Liver (tissue), 9 donors: ENCODE results near the gene RINT1. TPM values are rescaled to one million over a fixed set of nuclear protein-coding genes. Genes with fewer than 3 reads are reported as not detected.
"Not testable (repeated sequence)": the region's sequence is repeated elsewhere in the genome, so short reads cannot be mapped to it uniquely, and the experiment has no call there.

Experiments
- DNase-seq: peaks from one replicate; pipeline ENCODE4 v3.0.0-alpha.2; 2017; ENCODE audit warnings: low spot score
- H3K27ac ChIP-seq, 2 donors: one replicate each; pipeline ENCODE4 v1.7.0; 2013; ENCODE audit warnings: inconsistent platforms in 2 of 2, low read length in 2 of 2, control low read depth in 1 of 2, low read depth in 1 of 2, mild to moderate bottlenecking in 1 of 2
- H3K27me3 ChIP-seq, 4 donors: one replicate each; pipeline versions ENCODE4 v1.6.1 to v1.7.0; 2013; ENCODE audit warnings: low read length in 3 of 4, inconsistent platforms in 1 of 4, mild to moderate bottlenecking in 1 of 4, moderate library complexity in 1 of 4; ENCODE audit not compliant: control insufficient read depth in 4 of 4, insufficient read depth in 4 of 4
- H3K36me3 ChIP-seq, 4 donors: one replicate each; pipeline versions ENCODE4 v1.6.1 to v1.7.0; 2013; ENCODE audit warnings: low read length in 3 of 4, mild to moderate bottlenecking in 3 of 4, low read depth in 1 of 4, moderate library complexity in 1 of 4; ENCODE audit not compliant: control insufficient read depth in 4 of 4, insufficient read depth in 3 of 4
- H3K4me1 ChIP-seq, 4 donors: one replicate each; pipeline versions ENCODE4 v1.6.1 to v1.7.0; 2013; ENCODE audit warnings: low read length in 3 of 4, mild to moderate bottlenecking in 3 of 4, moderate library complexity in 1 of 4; ENCODE audit not compliant: control insufficient read depth in 4 of 4, insufficient read depth in 4 of 4
- H3K4me3 ChIP-seq, 3 donors: one replicate each; pipeline versions ENCODE4 v1.6.1 to v1.7.0; 2013; ENCODE audit warnings: low read length in 3 of 3, control low read depth in 1 of 3, low read depth in 1 of 3, mild to moderate bottlenecking in 1 of 3
- H3K9ac ChIP-seq, 2 donors: one replicate each; pipeline ENCODE4 v1.7.0; 2013; ENCODE audit warnings: low read length in 2 of 2, mild to moderate bottlenecking in 2 of 2, moderate library complexity in 2 of 2, control low read depth in 1 of 2, low read depth in 1 of 2
- H3K9me3 ChIP-seq, 4 donors: one replicate each; pipeline versions ENCODE4 v1.6.1 to v1.7.0; 2013; ENCODE audit warnings: low read length in 3 of 4; ENCODE audit not compliant: control insufficient read depth in 4 of 4
- CTCF ChIP-seq: fragments of 150-350 bp; IDR thresholded peaks from 2 replicates; pipeline ENCODE4 v1.5.1; 2017; ENCODE audit warnings: improper control_type of control experiment, low read depth, low read length; ENCODE audit not compliant: missing input control
- EGR1 ChIP-seq, 2 donors: IDR thresholded peaks; 2 replicates each; pipeline ENCODE4 v1.6.1; 2016 to 2018; ENCODE audit warnings: antibody characterized with exemption in 2 of 2, low read depth in 2 of 2
- FOXA1 ChIP-seq: IDR thresholded peaks from 2 replicates; pipeline ENCODE4 v1.6.1; 2016; ENCODE audit warnings: antibody characterized with exemption
- FOXA2 ChIP-seq: IDR thresholded peaks from 2 replicates; pipeline ENCODE4 v1.6.1; 2016; ENCODE audit warnings: antibody characterized with exemption
- GABPA ChIP-seq, 2 donors: IDR thresholded peaks in 1 of 2; conservative IDR thresholded peaks in 1 of 2; 2 replicates each; pipeline ENCODE4 v1.6.1; 2016; ENCODE audit warnings: antibody characterized with exemption in 2 of 2, mild to moderate bottlenecking in 1 of 2, moderate library complexity in 1 of 2
- HNF4A ChIP-seq, 2 donors: conservative IDR thresholded peaks; 2 replicates each; pipeline ENCODE4 v1.6.1; 2016; ENCODE audit warnings: antibody characterized with exemption in 2 of 2, mild to moderate bottlenecking in 2 of 2
- HNF4G ChIP-seq: IDR thresholded peaks from 2 replicates; pipeline ENCODE4 v1.6.1; 2016; ENCODE audit warnings: antibody characterized with exemption
- JUND ChIP-seq, 2 donors: IDR thresholded peaks; 2 replicates each; pipeline ENCODE4 v1.6.1; 2016; ENCODE audit warnings: antibody characterized with exemption in 2 of 2
- NR2F2 ChIP-seq: IDR thresholded peaks from 2 replicates; pipeline ENCODE4 v1.6.1; 2016; ENCODE audit warnings: antibody characterized with exemption
- RAD21 ChIP-seq, 2 donors: IDR thresholded peaks; 2 replicates each; pipeline ENCODE4 v1.6.1; 2016; ENCODE audit warnings: antibody characterized with exemption in 2 of 2, mild to moderate bottlenecking in 2 of 2
- REST ChIP-seq: IDR thresholded peaks from 2 replicates; pipeline ENCODE4 v1.6.1; 2016; ENCODE audit warnings: antibody characterized with exemption, mild to moderate bottlenecking
- RXRA ChIP-seq, 2 donors: IDR thresholded peaks; 2 replicates each; pipeline ENCODE4 v1.6.1; 2017 to 2018; ENCODE audit warnings: antibody characterized with exemption in 2 of 2, mild to moderate bottlenecking in 1 of 2
- SP1 ChIP-seq: IDR thresholded peaks from 2 replicates; pipeline ENCODE4 v1.6.1; 2018; ENCODE audit warnings: antibody characterized with exemption, mild to moderate bottlenecking
- TAF1 ChIP-seq: conservative IDR thresholded peaks from 2 replicates; pipeline ENCODE4 v1.6.1; 2016; ENCODE audit warnings: antibody characterized with exemption, mild to moderate bottlenecking
- YY1 ChIP-seq: IDR thresholded peaks from 2 replicates; pipeline ENCODE4 v1.6.1; 2016; ENCODE audit warnings: antibody characterized with exemption, mild to moderate bottlenecking
- WGBS: extraction: QIAGEN DNeasy Blood & Tissue Kit; methylation state at CpG from one replicate; pipeline ENCODE4 v1.1.7; 2013; 5-methylcytosine and 5-hydroxymethylcytosine counted together
- polyA plus RNA-seq, 2 donors: library from polyadenylated mRNA; stranded (reverse) in 1 of 2; unstranded in 1 of 2; fragments of 200-250 nt in 1 of 2; fragments of >200 nt in 1 of 2; fragmentation: Nextera tagmentation in 1 of 2; extraction: Ambion mirVana in 1 of 2; gene quantifications; one replicate each; pipeline versions ENCODE4 v1.2.1 to v1.2.3, GENCODE V29; 2013 to 2015
- total RNA-seq, 2 donors: library from RNA; depleted of rRNA; stranded (reverse); fragments of >200 nt; gene quantifications; one replicate each; pipeline ENCODE4 v1.2.3, GENCODE V29; 2014
- TF ChIP-seq, protein P1 (sequence below): IDR thresholded peaks from 2 replicates; pipeline ENCODE4 v1.6.1; 2016; ENCODE audit warnings: antibody characterized with exemption
- TF ChIP-seq, protein P2 (sequence below): IDR thresholded peaks from 2 replicates; pipeline ENCODE4 v1.6.1; 2016; ENCODE audit warnings: antibody characterized with exemption
- TF ChIP-seq, protein P3 (sequence below): IDR thresholded peaks from 2 replicates; pipeline ENCODE4 v1.6.1; 2016; ENCODE audit warnings: antibody characterized with exemption
- donor health status: healthy.
- donor health status: healthy.
- donor health status: healthy.
- donor health status: healthy.
- donor health status: healthy.

Gene RINT1
- total and polyA plus RNA-seq, 4 donors: 4.5 to 10.9 (median 7.2) TPM

DNA sequence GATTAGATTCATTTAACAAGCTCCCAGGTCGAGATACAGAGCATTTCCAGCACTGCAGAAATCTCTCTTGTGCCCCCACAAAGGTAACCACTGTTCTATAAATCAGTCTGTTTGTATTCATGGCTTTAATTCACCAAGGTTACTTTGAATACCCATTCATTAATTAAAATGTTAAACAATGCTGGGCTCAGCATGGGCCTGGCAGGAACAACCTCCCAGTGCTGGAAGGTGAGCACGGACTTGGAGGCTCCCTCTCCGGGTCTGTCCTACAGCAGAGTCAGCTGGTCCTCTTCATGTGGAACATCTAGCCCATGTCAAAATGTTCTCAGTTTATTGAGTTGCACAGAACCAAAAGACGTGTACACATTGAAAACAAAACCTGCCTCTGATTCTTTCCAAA lies 64.9 kb downstream of the RINT1 start:
- no peaks in the 10 kb centered on the region for H3K9me3 ChIP-seq
- 74% methylated on average over 4 of the region's 4 CpGs for WGBS
- H3K36me3 ChIP-seq: no peaks in the 10 kb centered on the region
- no peak for DNase-seq
- H3K27me3 ChIP-seq: no peaks in the 10 kb centered on the region
- no peak overlapping the region for H3K4me3 ChIP-seq
- H3K4me1 ChIP-seq: peaks cover 0 to 4% (median 0%) of the 10 kb centered on the region in 4 donors
- TF ChIP-seq TAF1: no peak
- TF ChIP-seq YY1: no peak
- TF ChIP-seq REST: no peak
- no peak for TF ChIP-seq FOXA1
- no peak for TF ChIP-seq JUND (IDR thresholded peaks at IDR 0.05)
- no peak for TF ChIP-seq EGR1 (IDR thresholded peaks at IDR 0.05; ENCODE audit: low read depth in 2 of 2)
- TF ChIP-seq, protein P1, sequence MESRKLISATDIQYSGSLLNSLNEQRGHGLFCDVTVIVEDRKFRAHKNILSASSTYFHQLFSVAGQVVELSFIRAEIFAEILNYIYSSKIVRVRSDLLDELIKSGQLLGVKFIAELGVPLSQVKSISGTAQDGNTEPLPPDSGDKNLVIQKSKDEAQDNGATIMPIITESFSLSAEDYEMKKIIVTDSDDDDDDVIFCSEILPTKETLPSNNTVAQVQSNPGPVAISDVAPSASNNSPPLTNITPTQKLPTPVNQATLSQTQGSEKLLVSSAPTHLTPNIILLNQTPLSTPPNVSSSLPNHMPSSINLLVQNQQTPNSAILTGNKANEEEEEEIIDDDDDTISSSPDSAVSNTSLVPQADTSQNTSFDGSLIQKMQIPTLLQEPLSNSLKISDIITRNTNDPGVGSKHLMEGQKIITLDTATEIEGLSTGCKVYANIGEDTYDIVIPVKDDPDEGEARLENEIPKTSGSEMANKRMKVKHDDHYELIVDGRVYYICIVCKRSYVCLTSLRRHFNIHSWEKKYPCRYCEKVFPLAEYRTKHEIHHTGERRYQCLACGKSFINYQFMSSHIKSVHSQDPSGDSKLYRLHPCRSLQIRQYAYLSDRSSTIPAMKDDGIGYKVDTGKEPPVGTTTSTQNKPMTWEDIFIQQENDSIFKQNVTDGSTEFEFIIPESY: no peak
- no peak for TF ChIP-seq SP1
- no peak for TF ChIP-seq RAD21 (IDR thresholded peaks at IDR 0.05)
- no peak for TF ChIP-seq RXRA (IDR thresholded peaks at IDR 0.05)
- TF ChIP-seq FOXA2: no peak
- no peak for TF ChIP-seq HNF4A (conservative IDR thresholded peaks at IDR 0.05)
- no peak for TF ChIP-seq HNF4G
- no peak for TF ChIP-seq NR2F2
- TF ChIP-seq GABPA (IDR thresholded peaks at IDR 0.05 in 1 of 2, conservative IDR thresholded peaks at IDR 0.05 in 1 of 2): no peak
- TF ChIP-seq, protein P2, sequence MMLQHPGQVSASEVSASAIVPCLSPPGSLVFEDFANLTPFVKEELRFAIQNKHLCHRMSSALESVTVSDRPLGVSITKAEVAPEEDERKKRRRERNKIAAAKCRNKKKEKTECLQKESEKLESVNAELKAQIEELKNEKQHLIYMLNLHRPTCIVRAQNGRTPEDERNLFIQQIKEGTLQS: no peak
- TF ChIP-seq CTCF: no peak
- TF ChIP-seq, protein P3, sequence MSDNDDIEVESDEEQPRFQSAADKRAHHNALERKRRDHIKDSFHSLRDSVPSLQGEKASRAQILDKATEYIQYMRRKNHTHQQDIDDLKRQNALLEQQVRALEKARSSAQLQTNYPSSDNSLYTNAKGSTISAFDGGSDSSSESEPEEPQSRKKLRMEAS: no peak
- no peak overlapping the region for H3K27ac ChIP-seq
- H3K9ac ChIP-seq: no peak overlapping the region

GRCh38 chr7:105599080-105599479 lies 67.1 kb downstream of the RINT1 start:
- WGBS: 81% methylated on average over 8 of the region's 8 CpGs
- not testable (repeated sequence) for H3K27ac ChIP-seq, DNase-seq

More at GRCh38 chr7:105599080-105599479, 67.1 kb downstream of the RINT1 start:
- H3K9me3 ChIP-seq, H3K4me3 ChIP-seq, H3K27me3 ChIP-seq, H3K9ac ChIP-seq, H3K4me1 ChIP-seq, H3K36me3 ChIP-seq: not testable (repeated sequence)
